Measurements from ENCODE around the gene MAP6.
A peak's percentile ranks its signal among the peaks of the same experiment; 100 is the strongest.
"Not testable (repeated sequence)": the region's sequence is repeated elsewhere in the genome, so short reads cannot be mapped to it uniquely, and the experiment has no call there.

The MAP6 gene

DNA sequence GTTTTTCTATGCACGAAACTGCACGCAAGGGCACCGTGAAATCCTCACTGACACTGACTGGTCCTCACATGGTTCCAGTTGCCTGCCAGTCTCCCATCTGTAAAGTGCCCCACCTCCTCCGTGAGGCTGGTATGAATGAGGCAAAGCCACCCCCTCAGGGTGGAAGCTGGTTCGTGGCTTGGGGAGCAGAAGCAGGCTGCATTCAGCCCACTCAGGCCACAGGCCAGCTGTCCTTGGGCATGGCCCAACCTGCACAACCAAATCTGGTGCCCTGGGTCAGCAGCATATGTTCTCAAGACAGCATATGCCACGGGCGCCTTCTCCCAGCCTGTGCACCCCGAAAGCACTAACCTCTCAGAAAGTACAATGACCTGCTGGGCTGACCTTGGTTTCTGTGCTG, 77.5 kb downstream of the MAP6 start:
- DNase-seq (ENCODE audit: low spot score): no peak

GRCh38 chr11:75589933-75590332, 78.9 kb downstream of the MAP6 start:
- no peak for DNase-seq (ENCODE audit: low spot score)

DNA sequence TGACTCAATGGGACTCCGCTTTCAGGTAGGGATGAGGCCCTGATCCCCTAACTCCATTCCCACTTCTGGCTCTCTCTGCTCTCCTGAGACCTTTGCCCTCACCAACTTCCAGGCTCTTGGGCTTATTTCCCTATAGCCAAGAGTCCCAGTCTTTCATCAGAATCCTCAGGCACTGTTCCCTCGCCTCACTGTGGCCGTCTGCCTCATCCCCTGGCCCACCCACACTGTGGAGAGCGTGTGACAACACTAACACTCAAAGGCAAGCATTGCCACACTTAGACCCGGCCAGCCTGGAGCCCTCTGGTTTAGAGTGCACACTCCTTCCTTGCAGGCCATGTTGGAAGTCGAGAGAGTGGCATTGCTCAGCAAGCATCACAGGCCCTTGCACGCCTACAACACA, 79.8 kb downstream of the MAP6 start:
- no peak for DNase-seq (ENCODE audit: low spot score)

DNA sequence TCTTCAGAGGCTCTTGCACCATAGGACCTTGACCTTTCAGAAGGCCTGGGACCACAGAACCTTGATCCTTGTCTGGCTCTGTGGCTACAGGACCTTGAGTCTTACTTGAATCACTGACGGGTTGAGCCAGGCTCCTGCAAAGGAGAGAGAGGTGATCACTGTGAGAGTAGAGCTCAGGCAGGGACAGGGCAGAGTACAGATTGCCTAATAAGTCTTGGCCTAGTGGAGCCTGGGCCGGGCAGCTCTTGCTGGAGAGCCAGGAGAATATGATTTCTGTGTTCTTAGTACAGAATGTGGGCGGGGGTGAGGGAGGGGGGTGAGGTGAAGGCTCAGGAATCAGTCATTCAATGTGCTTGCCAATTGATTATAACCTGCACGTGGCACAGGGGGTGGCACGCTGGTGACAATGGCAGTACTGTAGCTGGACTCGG, 80.8 kb downstream of the MAP6 start:
- DNase-seq (ENCODE audit: low spot score): no peak

DNA sequence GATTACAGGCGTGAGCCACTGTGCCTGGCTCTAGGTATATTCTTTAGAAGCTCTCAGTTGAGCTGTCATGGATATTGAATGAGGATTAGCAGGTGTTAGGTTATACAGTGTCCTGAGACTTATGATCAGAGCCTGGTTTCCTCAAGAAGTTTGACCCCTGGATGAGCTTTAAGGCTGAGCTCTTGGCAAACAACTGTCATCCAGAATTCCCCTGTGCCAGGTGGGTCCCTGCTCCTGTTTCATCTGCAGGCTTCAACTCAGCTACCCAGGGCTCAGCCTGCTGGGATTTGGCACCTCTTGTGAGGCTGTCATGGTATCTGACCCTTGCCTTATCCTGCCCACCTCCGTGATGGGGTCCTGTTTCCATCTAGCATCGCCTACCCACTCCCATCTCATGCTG, 82.4 kb downstream of the MAP6 start:
- no peak for DNase-seq (ENCODE audit: low spot score)

GRCh38 chr11:75585293-75585670, 83.6 kb downstream of the MAP6 start:
- DNase-seq (ENCODE audit: low spot score): no peak

DNA sequence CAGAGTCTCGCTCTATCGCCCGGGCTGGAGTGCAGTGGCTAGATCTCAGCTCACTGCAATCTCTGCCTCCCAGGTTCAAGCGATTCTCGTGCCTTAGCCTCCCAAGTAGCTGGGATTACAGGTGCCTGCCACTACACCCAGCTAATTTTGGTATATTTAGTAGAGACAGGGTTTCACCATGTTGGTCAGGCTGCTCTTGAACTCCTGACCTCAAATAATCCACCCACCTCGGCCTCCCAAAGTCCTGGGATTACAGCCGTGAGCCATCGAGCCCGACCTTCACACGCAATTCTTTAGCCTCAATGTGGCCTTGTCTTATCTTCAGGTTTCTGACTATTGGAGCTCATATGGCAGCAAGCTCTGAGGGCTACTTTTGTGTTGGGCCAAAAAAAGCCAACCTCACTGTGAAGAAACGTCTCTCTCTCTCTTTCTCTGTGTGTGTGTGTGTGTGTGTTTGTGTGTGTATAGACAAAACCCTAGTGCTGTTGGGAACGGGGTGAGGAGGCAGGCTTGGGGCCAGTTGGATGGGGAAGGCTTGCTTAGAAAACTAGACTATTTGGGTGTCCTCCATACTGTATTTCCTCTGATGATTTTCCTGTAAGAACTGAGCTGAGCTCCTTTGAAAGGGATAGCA, 84.1 kb downstream of the MAP6 start:
- not testable (repeated sequence) for DNase-seq (ENCODE audit: low spot score)

- DNase-seq (ENCODE audit: low spot score): no peak
Measured at GRCh38 chr11:75583718-75584658, 84.8 kb downstream of the MAP6 start.

- DNase-seq (ENCODE audit: low spot score): peak; percentile 32
Measured at GRCh38 chr11:75582895-75583717, 85.7 kb downstream of the MAP6 start.

DNA sequence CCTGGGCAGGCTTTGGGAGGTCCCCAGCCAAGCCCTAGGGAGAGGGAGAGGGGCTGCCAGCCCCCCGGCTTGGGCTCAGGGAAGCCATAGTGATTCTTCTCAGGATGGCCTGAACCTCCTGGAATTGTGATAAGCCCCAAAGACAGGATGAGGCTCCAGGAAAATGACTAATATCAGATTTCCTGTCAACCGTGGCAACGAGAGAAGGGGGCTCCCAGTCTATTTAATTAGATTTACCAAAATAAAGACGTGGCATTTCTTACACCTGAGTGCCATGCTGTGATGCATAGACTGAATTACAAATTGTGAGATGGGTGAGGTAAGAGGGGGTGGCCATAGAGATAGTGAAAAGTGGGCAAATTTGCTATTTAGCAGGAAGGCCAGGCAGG, 86.3 kb downstream of the MAP6 start:
- no peak for DNase-seq (ENCODE audit: low spot score)

GRCh38 chr11:75579841-75580240, 89.0 kb downstream of the MAP6 start:
- no peak for DNase-seq (ENCODE audit: low spot score)

- DNase-seq (ENCODE audit: low spot score): no peak
Measured at GRCh38 chr11:75578977-75579376, 89.9 kb downstream of the MAP6 start.

- DNase-seq (ENCODE audit: low spot score): peak; percentile 37
Measured at GRCh38 chr11:75577207-75577606, 91.6 kb downstream of the MAP6 start.

DNA sequence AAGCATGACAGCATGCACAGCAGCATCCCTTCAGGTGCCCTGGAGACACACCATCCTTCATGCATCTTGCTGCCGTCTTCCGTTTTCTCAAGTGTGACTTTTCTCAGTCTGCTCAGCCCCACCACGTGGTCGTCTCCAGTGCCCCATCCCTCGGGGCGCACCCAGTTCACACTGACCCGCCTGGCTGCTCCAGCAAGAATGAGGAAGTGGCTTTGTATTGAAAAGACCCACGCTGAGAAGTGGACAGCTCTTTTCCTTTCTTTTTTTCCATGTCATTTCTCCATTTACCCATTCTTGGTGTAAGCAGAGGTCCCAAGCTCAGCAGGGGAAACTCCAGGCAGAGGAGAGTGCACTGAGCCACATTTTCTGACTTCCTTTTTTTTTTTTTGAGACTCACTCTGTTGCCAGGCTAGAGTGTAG, 92.3 kb downstream of the MAP6 start:
- peak; percentile 52 for DNase-seq (ENCODE audit: low spot score)

GRCh38 chr11:75576017-75576416, 92.8 kb downstream of the MAP6 start:
- DNase-seq (ENCODE audit: low spot score): no peak

GRCh38 chr11:75574698-75575602, 93.9 kb downstream of the MAP6 start:
- no peak for DNase-seq (ENCODE audit: low spot score)

DNA sequence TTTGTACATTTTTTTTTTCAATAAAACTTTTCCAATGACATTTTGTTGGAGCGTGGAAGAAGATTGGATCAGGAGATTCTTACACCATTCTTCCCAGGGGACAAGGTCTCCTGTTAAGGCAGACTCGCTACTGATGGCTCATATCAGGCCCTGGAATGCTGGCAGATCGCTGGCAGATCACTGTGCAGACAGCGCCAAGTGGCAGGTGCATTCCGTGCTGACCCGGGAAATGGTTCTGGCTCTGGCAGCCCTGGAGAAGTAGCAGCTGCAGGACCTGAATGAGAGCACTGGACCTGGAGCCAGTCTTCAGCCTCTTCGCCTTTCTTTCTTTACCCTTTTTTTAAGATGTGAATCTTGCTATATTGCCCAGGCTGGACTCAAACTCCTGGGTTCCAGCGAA, 96.1 kb downstream of the MAP6 start:
- no peak for DNase-seq (ENCODE audit: low spot score)

- no peak for DNase-seq (ENCODE audit: low spot score)
Measured at GRCh38 chr11:75571625-75572024, 97.2 kb downstream of the MAP6 start.

DNA sequence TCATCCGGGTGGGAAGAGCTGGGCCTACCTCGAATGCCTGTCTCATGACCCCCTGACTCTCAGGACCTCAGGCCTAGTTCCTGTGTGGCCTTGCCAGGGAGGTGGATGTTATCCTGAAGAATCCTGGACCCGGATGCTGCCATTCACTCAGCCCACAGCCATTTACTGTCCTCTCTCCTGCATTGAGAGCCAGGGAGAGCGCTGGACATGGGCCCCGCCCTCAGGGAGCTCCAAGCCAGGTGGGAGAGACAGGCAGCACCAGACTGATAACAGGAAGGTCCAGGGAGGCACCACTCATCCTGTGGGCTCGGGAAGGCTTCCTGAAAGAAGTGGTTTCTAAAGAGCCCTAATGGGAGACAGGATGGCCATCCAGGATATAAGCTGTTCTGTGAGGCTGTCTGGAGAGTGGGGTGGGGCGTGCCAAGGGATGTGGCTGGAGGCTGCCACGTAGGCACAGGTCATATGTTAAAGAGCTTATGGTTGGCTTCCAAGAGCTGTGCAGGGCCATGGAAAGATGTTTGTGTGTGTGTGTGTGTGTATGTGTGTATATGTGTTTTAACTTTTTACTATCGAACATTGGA, 98.2 kb downstream of the MAP6 start:
- no peak for DNase-seq (ENCODE audit: low spot score)

GRCh38 chr11:75568616-75569219, 100.1 kb downstream of the MAP6 start:
- DNase-seq (ENCODE audit: low spot score): no peak

GRCh38 chr11:75567971-75568370, 100.9 kb downstream of the MAP6 start:
- DNase-seq (ENCODE audit: low spot score): no peak
